SK-N-SH (cell line): ENCODE measurements around the gene RBBP8NL. TPM values are rescaled to one million over a fixed set of nuclear protein-coding genes. Genes with fewer than 3 reads are reported as not detected.

ENCODE experiments used
- CTCF ChIA-PET: fragments of 300-600, 350-600 bp; formaldehyde crosslinking; extraction: SDS; loops from one replicate; lab custom pipeline; 2021; lab: Yijun Ruan, JAX
- POLR2A ChIA-PET: fragments of 350-600 bp; sonication (Branson Sonifier 250); formaldehyde crosslinking; extraction: SDS; loops from one replicate; lab custom pipeline; 2020; ENCODE audit warnings: antibody characterized with exemption, inconsistent platforms; lab: Yijun Ruan, JAX
- DNase-seq: peaks from one replicate; pipeline ENCODE4 v3.0.0; 2012
- H2AFZ ChIP-seq: fragments of 200-600 bp; sonication (generic); 2 replicates; pipeline ENCODE4 v1.8.1; 2016; ENCODE audit warnings: antibody characterized with exemption, mild to moderate bottlenecking, low read depth
- H3F3A ChIP-seq: fragments of 200-600 bp; sonication (generic); replicated peaks from 2 replicates; pipeline ENCODE3; 2016; ENCODE audit warnings: antibody characterized with exemption, mild to moderate bottlenecking; ENCODE audit not compliant: insufficient read depth
- H3K27ac ChIP-seq, 2 experiments: fragments of 200-500 bp in 1 of 2; fragments of 200-600 bp in 1 of 2; sonication (Bioruptor generic) in 1 of 2; sonication (generic), shearing (Covaris generic) in 1 of 2; 2 replicates each; pipeline versions ENCODE4 v1.5.1 to v1.6.1; 2014 to 2016; ENCODE audit warnings: low read depth in 2 of 2, inconsistent platforms in 1 of 2, low read length in 1 of 2, mild to moderate bottlenecking in 1 of 2, mixed read lengths in 1 of 2
- H3K27me3 ChIP-seq: fragments of 200-600 bp; sonication (generic), shearing (Covaris generic); 2 replicates; pipeline ENCODE4 v1.6.1; 2016; ENCODE audit warnings: mixed run types; ENCODE audit not compliant: insufficient read depth
- H3K36me3 ChIP-seq, 2 experiments: fragments of 200-500 bp in 1 of 2; fragments of 200-600 bp in 1 of 2; sonication (Bioruptor generic) in 1 of 2; sonication (generic) in 1 of 2; replicated peaks in 1 of 2; 2 replicates each; pipeline versions ENCODE3 to v1.5.1; 2014 to 2016; ENCODE audit warnings: low read length in 1 of 2, mild to moderate bottlenecking in 1 of 2; ENCODE audit not compliant: insufficient read depth in 2 of 2, control insufficient read depth in 1 of 2
- H3K4me1 ChIP-seq, 2 experiments: fragments of 200-500 bp in 1 of 2; fragments of 200-600 bp in 1 of 2; sonication (Bioruptor generic) in 1 of 2; sonication (generic), shearing (Covaris generic) in 1 of 2; 2 replicates each; pipeline versions ENCODE4 v1.5.1 to v1.6.1; 2014 to 2016; ENCODE audit warnings: low read depth in 1 of 2, low read length in 1 of 2, mixed run types in 1 of 2; ENCODE audit not compliant: insufficient read depth in 2 of 2, control insufficient read depth in 1 of 2
- H3K4me2 ChIP-seq: fragments of 200-600 bp; sonication (generic), shearing (Covaris generic); 2 replicates; pipeline ENCODE4 v1.6.1; 2017; ENCODE audit warnings: mixed run types
- H3K4me3 ChIP-seq, 2 experiments: fragments of 200-500 bp in 1 of 2; fragments of 200-600 bp in 1 of 2; sonication (Bioruptor generic) in 1 of 2; sonication (generic), shearing (Covaris generic) in 1 of 2; 2 replicates each; pipeline versions ENCODE4 v1.5.1 to v1.8.1; 2014 to 2016; ENCODE audit warnings: low read depth in 2 of 2, inconsistent platforms in 1 of 2, low read length in 1 of 2, mild to moderate bottlenecking in 1 of 2, mixed read lengths in 1 of 2, moderate library complexity in 1 of 2
- H3K79me2 ChIP-seq: fragments of 200-600 bp; sonication (generic); 2 replicates; pipeline ENCODE4 v1.8.1; 2017; ENCODE audit warnings: mild to moderate bottlenecking; ENCODE audit not compliant: insufficient read depth
- H3K9ac ChIP-seq: fragments of 200-600 bp; sonication (generic); 2 replicates; pipeline ENCODE4 v1.6.1; 2017; ENCODE audit warnings: mixed run types
- H3K9me2 ChIP-seq: fragments of 200-600 bp; sonication (generic); 2 replicates; pipeline ENCODE4 v1.6.1; 2017; ENCODE audit warnings: mixed run types
- H3K9me3 ChIP-seq: fragments of 200-600 bp; sonication (generic); 2 replicates; pipeline ENCODE4 v1.6.1; 2017; ENCODE audit warnings: mixed run types, mild to moderate bottlenecking, moderate library complexity
- H4K20me1 ChIP-seq: fragments of 200-600 bp; sonication (generic); 2 replicates; pipeline ENCODE4 v1.6.1; 2017; ENCODE audit warnings: mild to moderate bottlenecking, mixed run types; ENCODE audit not compliant: insufficient read depth
- CHD2 ChIP-seq: fragments of 150-350 bp; IDR thresholded peaks from 2 replicates; pipeline ENCODE4 v1.6.1; 2018; ENCODE audit warnings: low read length; ENCODE audit not compliant: partially characterized antibody
- EZH2phosphoT487 ChIP-seq: fragments of 200-600 bp; sonication (generic); IDR thresholded peaks from 2 replicates; pipeline ENCODE4 v1.6.1; 2017; ENCODE audit warnings: low read depth, mixed run types, mild to moderate bottlenecking, antibody characterized with exemption, moderate library complexity, borderline replicate concordance
- FOXJ3 ChIP-seq: sonication (generic); formaldehyde crosslinking; IDR thresholded peaks from 2 replicates; pipeline ENCODE4 v1.5.1; 2020; ENCODE audit warnings: mild to moderate bottlenecking, missing genetic modification reagents
- FOXM1 ChIP-seq: IDR thresholded peaks from 2 replicates; pipeline ENCODE4 v1.4.0; 2012; ENCODE audit warnings: low read depth, mild to moderate bottlenecking
- GABPA ChIP-seq: IDR thresholded peaks from 2 replicates; pipeline ENCODE4 v1.4.0; 2012; ENCODE audit warnings: low read depth, mild to moderate bottlenecking
- JUND ChIP-seq: IDR thresholded peaks from 2 replicates; pipeline ENCODE4 v1.4.0; 2012
- MEF2A ChIP-seq: IDR thresholded peaks from 2 replicates; pipeline ENCODE4 v1.4.0; 2012; ENCODE audit warnings: low read depth, borderline replicate concordance
- NFIC ChIP-seq: IDR thresholded peaks from 2 replicates; pipeline ENCODE4 v1.4.0; 2012; ENCODE audit warnings: borderline replicate concordance
- POLR2AphosphoS5 ChIP-seq: IDR thresholded peaks from 2 replicates; pipeline ENCODE4 v1.6.1; 2012; ENCODE audit warnings: low read depth, low read length
- RFX5 ChIP-seq: IDR thresholded peaks from 2 replicates; pipeline ENCODE4 v1.6.1; 2012; ENCODE audit warnings: mild to moderate bottlenecking, improper control_type of control experiment, low read length
- RXRA ChIP-seq: IDR thresholded peaks from 2 replicates; pipeline ENCODE4 v1.4.0; 2012; ENCODE audit warnings: low read depth, mild to moderate bottlenecking, borderline replicate concordance
- TCF12 ChIP-seq: IDR thresholded peaks from 2 replicates; pipeline ENCODE4 v1.4.0; 2012
- USF2 ChIP-seq: fragments of 150-350 bp; IDR thresholded peaks from 2 replicates; pipeline ENCODE4 v1.6.1; 2017; ENCODE audit warnings: antibody characterized with exemption, low read length, low read depth, borderline replicate concordance
- YY1 ChIP-seq: IDR thresholded peaks from 2 replicates; pipeline ENCODE4 v1.4.0; 2012; ENCODE audit warnings: low read depth, mild to moderate bottlenecking
- WGBS: methylation state at CpG from one replicate; pipeline ENCODE4 v1.1.6; 2017; ENCODE audit warnings: low lambda C conversion rate; 5-methylcytosine and 5-hydroxymethylcytosine counted together
- polyA plus RNA-seq, 3 experiments: library from polyadenylated mRNA; depleted of rRNA; stranded (reverse); fragments of >200 nt; gene quantifications; 2 replicates each; pipeline ENCODE4 v1.2.3, GENCODE V29; 2012
- TF ChIP-seq, protein P1 (sequence below): IDR thresholded peaks from 2 replicates; pipeline ENCODE4; 2012

Gene RBBP8NL
- polyA plus RNA-seq, 1 of the 3 experiments (the other 2 are of a cell fraction): not detected

DNA sequence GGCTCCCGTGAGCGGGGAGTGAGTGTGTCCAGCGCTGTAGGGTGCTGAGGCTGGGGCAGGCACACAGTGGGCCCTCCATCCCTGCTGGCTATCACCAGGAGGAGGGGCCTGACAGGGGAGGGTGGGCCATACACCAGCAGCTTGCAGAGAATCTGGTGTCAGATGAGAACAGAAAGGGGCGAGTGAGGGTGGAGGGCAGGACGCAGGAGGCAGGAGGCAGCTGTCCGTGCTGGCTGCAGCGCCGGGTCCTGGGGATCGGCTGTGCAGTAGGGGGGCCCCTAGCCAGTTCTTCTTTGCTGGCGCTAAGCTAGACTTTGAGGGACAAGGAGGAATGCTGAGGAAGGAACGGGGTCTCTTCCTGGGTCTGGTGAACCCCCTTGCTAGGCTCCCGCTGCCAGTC, 18.7 kb downstream of the RBBP8NL start (continued):
- no peak for TF ChIP-seq YY1
- TF ChIP-seq POLR2AphosphoS5: no peak
- no peak for TF ChIP-seq EZH2phosphoT487

- H3K9me3 ChIP-seq: no peaks in the 10 kb centered on the region
- peaks cover 5% of the 10 kb centered on the region; the same call in 1 of the 2 replicates for H4K20me1 ChIP-seq
- no peak for DNase-seq
- ChIA-PET CTCF (interaction anchor here (0.6 to 4.2 kb wide), 5 partner anchors 87 to 384 kb away, joined by 3 to 65 read pairs (median 22); no protein-coding TSS in a partner anchor), POLR2A (no interaction called here)
- no peak overlapping the region for H3K4me3 ChIP-seq
- H3K9ac ChIP-seq: no peak overlapping the region
- WGBS: 92% methylated on average over 2 of the region's 15 CpGs
- no peaks in the 10 kb centered on the region for H3F3A ChIP-seq
- H3K27me3 ChIP-seq: no peaks in the 10 kb centered on the region
- H3K27ac ChIP-seq: no peak overlapping the region
- TF ChIP-seq JUND: no peak
- no peak for TF ChIP-seq TCF12
- TF ChIP-seq, protein P1, sequence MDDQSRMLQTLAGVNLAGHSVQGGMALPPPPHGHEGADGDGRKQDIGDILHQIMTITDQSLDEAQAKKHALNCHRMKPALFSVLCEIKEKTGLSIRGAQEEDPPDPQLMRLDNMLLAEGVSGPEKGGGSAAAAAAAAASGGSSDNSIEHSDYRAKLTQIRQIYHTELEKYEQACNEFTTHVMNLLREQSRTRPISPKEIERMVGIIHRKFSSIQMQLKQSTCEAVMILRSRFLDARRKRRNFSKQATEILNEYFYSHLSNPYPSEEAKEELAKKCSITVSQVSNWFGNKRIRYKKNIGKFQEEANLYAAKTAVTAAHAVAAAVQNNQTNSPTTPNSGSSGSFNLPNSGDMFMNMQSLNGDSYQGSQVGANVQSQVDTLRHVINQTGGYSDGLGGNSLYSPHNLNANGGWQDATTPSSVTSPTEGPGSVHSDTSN: no peak
- no peak for TF ChIP-seq EZH2phosphoT487
- no peak for TF ChIP-seq USF2
- TF ChIP-seq RXRA: no peak
- no peak for TF ChIP-seq GABPA
- no peak for TF ChIP-seq FOXM1
- no peak for TF ChIP-seq NFIC
- TF ChIP-seq CHD2: no peak
- TF ChIP-seq RFX5: no peak
- no peak for TF ChIP-seq MEF2A
- TF ChIP-seq FOXJ3 (CRISPR knock-in tag): no peak
- no peak for TF ChIP-seq YY1
- TF ChIP-seq POLR2AphosphoS5: no peak
- H2AFZ ChIP-seq: no peak overlapping the region
- no peaks in the 10 kb centered on the region for H3K9me2 ChIP-seq
- H3K79me2 ChIP-seq: peaks cover 10% of the 10 kb centered on the region; the same call in 1 of the 2 replicates
- H3K36me3 ChIP-seq: no peaks in the 10 kb centered on the region
- H3K4me1 ChIP-seq: peaks cover 0 to 57% of the 10 kb centered on the region in 2 experiments; a peak in 1 of 4 replicates
- H3K4me2 ChIP-seq: no peak overlapping the region
These were observed 19.3 kb downstream of the RBBP8NL start for GRCh38 chr20:62408055-62408454.
